ENCODE data around the gene NBEA. TPM values are rescaled to one million over a fixed set of nuclear protein-coding genes. Genes with fewer than 3 reads are reported as not detected.
"Not testable (repeated sequence)": the region's sequence is repeated elsewhere in the genome, so short reads cannot be mapped to it uniquely, and the experiment has no call there.

Gene NBEA
- polyA plus RNA-seq, 2 of the 4 experiments (the other 2 are of a cell fraction) = 3.5 to 11.8 TPM

- no peak for TF ChIP-seq GATA3 (IDR thresholded peaks at IDR 0.05; ENCODE audit: borderline replicate concordance)
- no peak for TF ChIP-seq KDM1A (IDR thresholded peaks at IDR 0.05; ENCODE audit: low read depth)
- TF ChIP-seq JUNB (IDR thresholded peaks at IDR 0.05) = no peak
- TF ChIP-seq ZFP36 (IDR thresholded peaks at IDR 0.05; ENCODE audit: borderline replicate concordance, partially characterized antibody) = no peak
- TF ChIP-seq SMC3 (IDR thresholded peaks at IDR 0.05) = no peak
- TF ChIP-seq CBX8 (IDR thresholded peaks at IDR 0.05) = no peak
- no peak for TF ChIP-seq POLR2A (IDR thresholded peaks at IDR 0.05; ENCODE audit: low read length)
- TF ChIP-seq MAZ (IDR thresholded peaks at IDR 0.05; ENCODE audit: borderline replicate concordance, low read depth, low read length) = no peak
- ATAC-seq = no peak
These were observed 46.3 kb downstream of the NBEA start for GRCh38 chr13:34988330-34988791.

GRCh38 chr13:34990399-34991214 is 48.5 kb downstream of the NBEA start:
- Histone ChIP-seq H3K9me3 (peaks cover 17% of the 10 kb centered on the region), H3K4me2 (peak overlapping the region; percentile 26; the same call in 1 of the 3 replicates), H3K4me3 (no peak overlapping the region), H3K4me1 (no peaks in the 10 kb centered on the region), H3K27ac (peak overlapping the region in 1 of 2 experiments; percentile 50; a peak in 1 of 6 replicates)
- FAIRE-seq (no peak), DNase-seq (ENCODE audit: low read depth in 1 of 2, low spot score in 1 of 2) (peak in 1 of 2 experiments; percentile 3), ATAC-seq (no peak)
- ChIA-PET CTCF (no interaction called here), POLR2A (no interaction called here)
- WGBS (ENCODE audit: missing lambda C conversion rate) = 88% methylated on average over 1 of the region's 1 CpG
- TF ChIP-seq BCL3 (IDR thresholded peaks at IDR 0.05) (no peak), ESRRA (IDR thresholded peaks at IDR 0.05; ENCODE audit: borderline replicate concordance, low read length) (no peak), ZSCAN20 (CRISPR knock-in tag; IDR thresholded peaks at IDR 0.05) (no peak), RCOR1 (IDR thresholded peaks at IDR 0.05; ENCODE audit: low read depth, low read length) (no peak), RNF2 (IDR thresholded peaks at IDR 0.05; ENCODE audit: borderline replicate concordance, low read depth) (no peak), SREBF2 (IDR thresholded peaks at IDR 0.05) (no peak), TFCP2L1 (CRISPR knock-in tag; IDR thresholded peaks at IDR 0.05) (no peak), BHLHE40 (IDR thresholded peaks at IDR 0.05; ENCODE audit: low read depth, low read length) (no peak)

More at GRCh38 chr13:34988330-34988791, 46.3 kb downstream of the NBEA start:
- Histone ChIP-seq H3K9me3 (peaks cover 17% of the 10 kb centered on the region), H3K27ac (no peak overlapping the region), H3K4me1 (no peaks in the 10 kb centered on the region), H3K4me3 (no peak overlapping the region), H3K4me2 (no peak overlapping the region)
- CTCF ChIA-PET = no interaction called here
- WGBS (ENCODE audit: missing lambda C conversion rate) = 92% methylated on average over 10 of the region's 12 CpGs
- no peak for FAIRE-seq
- DNase-seq (ENCODE audit: low read depth in 1 of 2, low spot score in 1 of 2) = no peak
- POLR2A ChIA-PET = no interaction called here

GRCh38 chr13:34993470-34993869 is 51.4 kb downstream of the NBEA start:
- POLR2A ChIA-PET = no interaction called here
- CTCF ChIA-PET = no interaction called here
- Histone ChIP-seq H3K4me2 (no peak overlapping the region), H3K27ac (no peak overlapping the region), H3K4me1 (no peaks in the 10 kb centered on the region), H3K9me3 (peaks cover 17% of the 10 kb centered on the region), H3K4me3 (no peak overlapping the region)
- FAIRE-seq = no peak
- no peak for DNase-seq (ENCODE audit: low read depth in 1 of 2, low spot score in 1 of 2)
- no peak for ATAC-seq
- no peak for TF ChIP-seq ELK1 (IDR thresholded peaks at IDR 0.05; ENCODE audit: low read depth, low read length)
- TF ChIP-seq JUNB (IDR thresholded peaks at IDR 0.05) = no peak
- TF ChIP-seq BHLHE40 (IDR thresholded peaks at IDR 0.05; ENCODE audit: low read depth, low read length) = no peak
- 84% methylated on average over 3 of the region's 3 CpGs for WGBS (ENCODE audit: missing lambda C conversion rate)

GRCh38 chr13:35003734-35004133 is 61.7 kb downstream of the NBEA start:
- FAIRE-seq; H3K4me3 ChIP-seq; POLR2A ChIA-PET; H3K4me2 ChIP-seq; CTCF ChIA-PET; DNase-seq (ENCODE audit: low read depth in 1 of 2, low spot score in 1 of 2); ATAC-seq; H3K9me3 ChIP-seq; H3K4me1 ChIP-seq; H3K27ac ChIP-seq: not testable (repeated sequence)
- 87% methylated on average over 2 of the region's 2 CpGs for WGBS (ENCODE audit: missing lambda C conversion rate)

Data from A549 (cell line).